GM23338 (cell line): Measurements from ENCODE around the gene ITGB3BP. TPM values are rescaled to one million over a fixed set of nuclear protein-coding genes. Genes with fewer than 3 reads are reported as not detected.

Experiments used
- ATAC-seq: fragments of 200-7000 bp; cut with Tn5 transposase; 3 replicates; pipeline ENCODE4 v1.9.1; 2020
- DNase-seq: peaks from one replicate; pipeline ENCODE4 v3.0.0-alpha.2; 2015; ENCODE audit warnings: low spot score
- H2AFZ ChIP-seq: fragments of 200-600 bp; sonication (generic); 2 replicates; pipeline ENCODE4 v1.8.0; 2016; ENCODE audit warnings: antibody characterized with exemption, mild to moderate bottlenecking, moderate library complexity
- H3F3A ChIP-seq: fragments of 200-600 bp; sonication (generic); replicated peaks from 2 replicates; pipeline ENCODE4 v1.8.0; 2017; ENCODE audit warnings: antibody characterized with exemption, mixed run types, low read depth
- H3K27ac ChIP-seq: fragments of 200-600 bp; sonication (generic); 2 replicates; pipeline ENCODE4 v1.6.1; 2016; ENCODE audit warnings: low read depth
- H3K27me3 ChIP-seq: fragments of 200-600 bp; sonication (generic); 2 replicates; pipeline ENCODE4 v1.8.0; 2016; ENCODE audit warnings: mild to moderate bottlenecking, mixed run types, moderate library complexity; ENCODE audit not compliant: insufficient read depth
- H3K36me3 ChIP-seq: fragments of 200-600 bp; sonication (generic); 2 replicates; pipeline ENCODE4 v1.8.0; 2016; ENCODE audit warnings: mild to moderate bottlenecking; ENCODE audit not compliant: insufficient read depth
- H3K4me1 ChIP-seq: fragments of 200-600 bp; sonication (generic); 2 replicates; pipeline ENCODE4 v1.8.0; 2016; ENCODE audit warnings: mild to moderate bottlenecking, moderate library complexity; ENCODE audit not compliant: insufficient read depth
- H3K4me2 ChIP-seq: fragments of 200-600 bp; sonication (generic); 2 replicates; pipeline ENCODE4 v1.7.1; 2017; ENCODE audit warnings: mixed run types
- H3K4me3 ChIP-seq: fragments of 200-600 bp; sonication (generic); 2 replicates; pipeline ENCODE4 v1.6.1; 2016; ENCODE audit warnings: mixed run types
- H3K79me2 ChIP-seq: fragments of 200-600 bp; sonication (generic); replicated peaks from 2 replicates; pipeline ENCODE4 v1.8.0; 2017; ENCODE audit warnings: mild to moderate bottlenecking; ENCODE audit not compliant: insufficient read depth
- H3K9me2 ChIP-seq: fragments of 200-600 bp; sonication (generic); 2 replicates; pipeline ENCODE4 v1.8.0; 2017; ENCODE audit not compliant: insufficient read depth
- H4K20me1 ChIP-seq: fragments of 200-600 bp; sonication (generic); replicated peaks from 2 replicates; pipeline ENCODE4 v1.8.0; 2017; ENCODE audit warnings: mild to moderate bottlenecking; ENCODE audit not compliant: insufficient read depth
- H3K27ac Mint-ChIP-seq: 2 replicates; pipeline ENCODE4 v1.8.0; 2020; ENCODE audit warnings: inconsistent platforms, mild to moderate bottlenecking, moderate library complexity, mixed read lengths
- H3K27me3 Mint-ChIP-seq: 3 replicates; pipeline ENCODE4 v1.8.0; 2022; ENCODE audit warnings: low read depth, mild to moderate bottlenecking, moderate library complexity, mixed read lengths, inconsistent platforms; ENCODE audit not compliant: insufficient read depth, poor library complexity
- H3K36me3 Mint-ChIP-seq: 3 replicates; pipeline ENCODE4 v1.8.0; 2021; ENCODE audit warnings: low read depth, mild to moderate bottlenecking, inconsistent platforms, moderate library complexity, mixed read lengths
- H3K4me1 Mint-ChIP-seq: 3 replicates; pipeline ENCODE4 v1.8.0; 2020; ENCODE audit warnings: mild to moderate bottlenecking, inconsistent platforms, mixed read lengths
- H3K4me3 Mint-ChIP-seq: 3 replicates; pipeline ENCODE4 v1.8.0; 2021; ENCODE audit warnings: moderate library complexity, mild to moderate bottlenecking, inconsistent platforms, mixed read lengths
- H3K9me3 Mint-ChIP-seq: 3 replicates; pipeline ENCODE4 v1.8.0; 2020; ENCODE audit warnings: moderate library complexity, mild to moderate bottlenecking, inconsistent platforms, mixed read lengths
- CREB1 ChIP-seq: fragments of 250-450 bp; sonication (Bioruptor Pico); IDR thresholded peaks from 2 replicates; pipeline ENCODE4 v1.5.0; 2020; ENCODE audit warnings: low read depth, mild to moderate bottlenecking, moderate library complexity
- ETS1 ChIP-seq: IDR thresholded peaks from 2 replicates; pipeline ENCODE4 v1.6.1; 2016; ENCODE audit warnings: antibody characterized with exemption
- EZH2phosphoT487 ChIP-seq: fragments of 200-600 bp; sonication (generic); IDR thresholded peaks from one replicate; pipeline ENCODE4 v1.8.1; 2018; ENCODE audit warnings: antibody characterized with exemption; ENCODE audit not compliant: unreplicated experiment
- JUNB ChIP-seq: IDR thresholded peaks from one replicate; pipeline ENCODE4 v1.6.1; 2016; ENCODE audit warnings: antibody characterized with exemption; ENCODE audit not compliant: unreplicated experiment
- POLR2AphosphoS5 ChIP-seq: IDR thresholded peaks from 2 replicates; pipeline ENCODE4 v1.6.1; 2016; ENCODE audit warnings: antibody characterized with exemption, low read depth
- REST ChIP-seq: IDR thresholded peaks from one replicate; pipeline ENCODE4 v1.6.1; 2018; ENCODE audit warnings: antibody characterized with exemption; ENCODE audit not compliant: unreplicated experiment
- ZNF114 ChIP-seq: fragments of 250-450 bp; sonication (Bioruptor Pico); IDR thresholded peaks from 2 replicates; pipeline ENCODE4 v1.5.0; 2020; ENCODE audit warnings: mild to moderate bottlenecking, moderate library complexity
- ZNF462 ChIP-seq: fragments of 250-450 bp; sonication (Bioruptor Pico); IDR thresholded peaks from 2 replicates; pipeline ENCODE4 v1.5.0; 2020; ENCODE audit warnings: mild to moderate bottlenecking, moderate library complexity
- polyA plus RNA-seq: library from polyadenylated mRNA; unstranded; fragments of >200 nt; fragmentation: Nextera tagmentation; extraction: Ambion mirVana; gene quantifications from 2 replicates; pipeline ENCODE4 v1.2.1, GENCODE V29; 2016
- total RNA-seq: library from RNA; depleted of rRNA; stranded (reverse); fragments of >200 nt; shearing (Covaris generic); gene quantifications from 2 replicates; pipeline ENCODE4 v1.2.3, GENCODE V29; 2014

The ITGB3BP gene
- total and polyA plus RNA-seq, 2 experiments from 2014 or later: 49.4 to 101 TPM

- no peak for TF ChIP-seq ZNF462 (CRISPR knock-in tag)
Observed at GRCh38 chr1:63448731-63449246, 74.2 kb downstream of the ITGB3BP start (continued).

- Histone ChIP-seq H3K4me3 (no peak overlapping the region), H3K27ac (no peak overlapping the region; the same call in 1 of the 2 replicates), H3K9me2 (no peaks in the 10 kb centered on the region), H3K27me3 (no peaks in the 10 kb centered on the region), H3K4me2 (no peak overlapping the region), H3K79me2 (no peaks in the 10 kb centered on the region), H2AFZ (no peak overlapping the region), H3K36me3 (no peaks in the 10 kb centered on the region), H3F3A (no peaks in the 10 kb centered on the region), H3K4me1 (0 out of 2 replicates have a peak, but pooled peaks cover 3% of the 10 kb centered on the region), H4K20me1 (no peaks in the 10 kb centered on the region)
- no peaks in the 10 kb centered on the region for H3K27me3 Mint-ChIP-seq
- peaks cover 11% of the 10 kb centered on the region for H3K4me1 Mint-ChIP-seq
- no peak overlapping the region for H3K4me3 Mint-ChIP-seq
- DNase-seq (no peak), ATAC-seq (no peak)
- H3K9me3 Mint-ChIP-seq: no peaks in the 10 kb centered on the region
- no peaks in the 10 kb centered on the region for H3K36me3 Mint-ChIP-seq
- H3K27ac Mint-ChIP-seq: peak overlapping the region; percentile 33; the same call in 1 of the 2 replicates
- no peak for TF ChIP-seq REST
- no peak for TF ChIP-seq ETS1
- no peak for TF ChIP-seq EZH2phosphoT487
- no peak for TF ChIP-seq POLR2AphosphoS5
- no peak for TF ChIP-seq CREB1 (CRISPR knock-in tag)
- TF ChIP-seq JUNB: no peak
- TF ChIP-seq ZNF114 (CRISPR knock-in tag): no peak
Observed at GRCh38 chr1:63442141-63442475, 80.9 kb downstream of the ITGB3BP start.
